DMS 273 (cell line): Measurements from ENCODE around the gene SLC6A6.

ENCODE experiments used
- DNase-seq: peaks from one replicate; lab custom pipeline; 2025; ENCODE audit not compliant: unreplicated experiment; lab: John Stamatoyannopoulos, UW

The SLC6A6 gene

GRCh38 chr3:14371573-14372474 is 30.6 kb upstream of the SLC6A6 start:
- peak; percentile 70 for DNase-seq

DNA sequence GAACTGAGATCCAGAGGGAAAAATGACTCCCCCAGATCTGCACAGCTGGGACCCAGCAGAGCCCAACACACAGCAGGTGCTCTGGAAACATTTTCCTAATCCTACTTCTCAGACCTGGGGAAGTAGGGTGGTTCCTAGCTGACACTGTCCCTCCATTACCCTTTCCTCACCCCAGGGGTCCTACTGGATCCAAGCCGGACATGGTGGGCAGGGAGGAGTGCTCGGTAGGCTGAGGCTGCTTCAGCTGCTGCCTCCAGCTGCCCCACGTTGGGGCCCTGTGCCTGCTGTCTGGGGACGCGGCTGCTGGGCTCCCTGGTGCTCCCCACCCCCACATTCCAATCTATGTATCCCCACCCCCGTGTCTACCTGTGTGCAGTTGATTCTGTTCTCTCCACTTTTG is 29.8 kb upstream of the SLC6A6 start:
- no peak for DNase-seq

- DNase-seq, result no peak
Observed at GRCh38 chr3:14373753-14374376, 28.5 kb upstream of the SLC6A6 start.

GRCh38 chr3:14374444-14374883 is 27.9 kb upstream of the SLC6A6 start:
- DNase-seq, result no peak

DNA sequence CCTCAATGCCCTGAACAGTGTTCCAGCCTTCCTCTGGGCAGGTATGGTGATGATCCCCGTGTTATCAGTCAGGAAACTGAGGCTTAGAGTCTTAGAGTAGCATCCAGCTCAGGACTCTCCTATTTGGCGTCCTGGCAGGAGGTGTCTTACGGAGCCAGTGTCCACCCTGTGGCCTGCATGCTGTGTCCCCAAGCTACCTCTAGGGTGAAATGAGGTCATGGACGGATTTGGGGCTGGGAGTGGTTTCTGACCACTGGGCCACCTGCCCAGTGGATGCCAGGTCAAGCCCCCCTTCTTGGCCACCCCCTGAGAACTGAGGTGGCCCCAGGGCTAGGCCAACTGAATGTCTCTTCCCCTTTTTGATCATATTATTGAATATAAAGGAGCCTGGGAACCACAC is 27.2 kb upstream of the SLC6A6 start:
- DNase-seq, result no peak

- DNase-seq, result no peak
Observed at GRCh38 chr3:14376348-14377043, 25.9 kb upstream of the SLC6A6 start.

GRCh38 chr3:14377044-14377837 is 25.2 kb upstream of the SLC6A6 start:
- DNase-seq, result no peak

GRCh38 chr3:14377838-14378169 is 24.6 kb upstream of the SLC6A6 start:
- DNase-seq, result no peak

- DNase-seq, result no peak
Observed at GRCh38 chr3:14378415-14378814, 24.0 kb upstream of the SLC6A6 start.

DNA sequence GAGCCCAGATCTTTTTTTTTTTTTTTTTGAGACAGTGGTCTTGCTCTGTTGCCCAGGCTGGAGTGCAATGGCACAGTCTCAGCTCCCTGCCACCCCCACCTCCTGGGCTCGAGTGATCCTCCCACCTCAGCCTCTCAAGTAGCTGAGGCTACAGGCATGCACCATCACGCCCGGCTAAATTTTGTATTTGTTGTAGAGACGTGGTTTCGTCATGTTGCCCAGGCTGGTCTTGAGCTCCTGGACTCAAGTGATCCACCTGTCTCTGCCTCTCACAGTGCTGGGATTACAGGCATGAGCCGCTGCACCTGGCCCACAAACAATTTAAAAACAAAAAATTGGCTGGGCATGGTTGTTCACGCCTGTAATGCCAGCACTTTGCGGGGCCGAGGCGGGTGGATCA is 22.6 kb upstream of the SLC6A6 start:
- no peak for DNase-seq

- DNase-seq, result no peak
Observed at GRCh38 chr3:14386254-14386653, 16.2 kb upstream of the SLC6A6 start.

GRCh38 chr3:14388201-14388600 is 14.2 kb upstream of the SLC6A6 start:
- DNase-seq, result no peak

GRCh38 chr3:14389166-14389606 is 13.2 kb upstream of the SLC6A6 start:
- DNase-seq, result peak; percentile 59

- no peak for DNase-seq
Observed at GRCh38 chr3:14389716-14390115, 12.7 kb upstream of the SLC6A6 start.

GRCh38 chr3:14391033-14391432 is 11.4 kb upstream of the SLC6A6 start:
- peak; percentile 78 for DNase-seq

DNA sequence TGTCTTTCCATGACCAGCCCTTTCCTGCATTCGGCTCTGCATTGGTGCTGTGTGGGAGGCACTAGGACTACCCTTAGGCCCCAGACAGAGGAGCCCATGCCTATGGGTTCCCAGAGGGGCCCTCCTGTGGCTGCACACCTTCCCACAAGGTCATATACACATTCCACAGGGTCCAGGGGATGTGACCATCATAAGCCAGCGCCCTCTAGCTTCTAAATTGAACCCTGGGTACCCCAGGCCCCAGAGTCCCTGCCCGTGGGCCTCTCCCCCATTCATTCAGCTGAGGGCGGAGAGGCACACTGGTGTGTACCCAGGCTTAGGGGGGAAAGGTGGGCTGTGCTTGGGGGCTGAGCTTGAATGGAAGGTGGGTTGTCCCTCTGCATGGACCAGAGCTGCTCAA is 10.2 kb upstream of the SLC6A6 start:
- no peak for DNase-seq

DNA sequence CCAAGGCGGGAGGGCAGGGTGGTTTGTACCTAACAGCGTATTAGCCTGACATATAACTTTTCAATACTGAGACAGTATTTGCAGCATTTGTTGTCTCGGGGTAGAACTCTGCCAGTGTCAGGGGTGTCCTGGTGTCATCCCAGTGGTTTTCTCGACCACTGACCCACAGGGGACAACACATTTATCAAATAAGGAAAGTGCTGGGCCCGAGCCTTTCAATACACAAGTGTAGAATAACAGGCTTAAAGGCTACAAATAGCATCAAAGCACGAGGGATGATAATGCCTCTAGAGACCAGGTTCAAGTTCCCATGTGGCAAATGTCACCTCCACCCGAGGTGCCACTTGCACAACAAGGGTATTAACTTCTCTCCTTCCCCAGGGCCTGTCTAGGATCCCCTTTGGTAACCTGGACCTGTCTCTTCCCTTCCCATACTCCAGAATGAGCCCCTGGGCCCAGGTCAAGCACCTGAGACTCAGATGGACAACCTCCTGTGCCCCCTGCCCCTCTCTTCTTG is 9.5 kb upstream of the SLC6A6 start:
- DNase-seq, result no peak

DNA sequence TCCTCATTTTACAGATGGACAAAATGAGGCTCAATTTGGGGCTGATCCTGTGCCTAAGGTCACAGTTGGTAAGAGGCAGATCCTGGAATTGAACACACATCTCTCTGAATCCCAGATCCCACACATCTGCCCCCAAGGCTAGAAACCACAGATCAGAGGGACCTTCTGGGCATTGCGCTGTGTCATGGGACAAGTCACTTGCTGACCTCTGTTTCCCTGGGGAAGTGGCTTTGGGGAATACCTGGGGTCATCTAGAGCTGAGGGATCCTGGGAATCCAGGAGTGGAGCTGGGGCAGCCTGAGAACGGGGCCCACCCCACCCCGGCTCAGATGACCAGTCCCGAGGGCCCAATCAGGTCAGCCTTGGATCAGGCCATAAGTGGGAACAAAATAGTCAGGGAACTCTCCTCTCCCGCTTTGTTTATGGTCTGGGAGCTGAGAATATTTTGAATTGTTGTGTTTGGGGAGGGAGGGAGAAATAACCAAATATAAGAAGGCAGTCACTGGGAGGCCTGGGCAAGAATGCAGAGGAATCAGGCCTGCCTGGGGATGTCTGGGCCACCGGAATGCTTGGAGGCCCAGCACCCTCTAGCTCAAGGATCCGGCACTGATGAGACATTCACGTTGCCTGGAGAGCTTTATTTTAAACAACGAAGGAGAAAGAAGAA is 8.8 kb upstream of the SLC6A6 start:
- no peak for DNase-seq

DNA sequence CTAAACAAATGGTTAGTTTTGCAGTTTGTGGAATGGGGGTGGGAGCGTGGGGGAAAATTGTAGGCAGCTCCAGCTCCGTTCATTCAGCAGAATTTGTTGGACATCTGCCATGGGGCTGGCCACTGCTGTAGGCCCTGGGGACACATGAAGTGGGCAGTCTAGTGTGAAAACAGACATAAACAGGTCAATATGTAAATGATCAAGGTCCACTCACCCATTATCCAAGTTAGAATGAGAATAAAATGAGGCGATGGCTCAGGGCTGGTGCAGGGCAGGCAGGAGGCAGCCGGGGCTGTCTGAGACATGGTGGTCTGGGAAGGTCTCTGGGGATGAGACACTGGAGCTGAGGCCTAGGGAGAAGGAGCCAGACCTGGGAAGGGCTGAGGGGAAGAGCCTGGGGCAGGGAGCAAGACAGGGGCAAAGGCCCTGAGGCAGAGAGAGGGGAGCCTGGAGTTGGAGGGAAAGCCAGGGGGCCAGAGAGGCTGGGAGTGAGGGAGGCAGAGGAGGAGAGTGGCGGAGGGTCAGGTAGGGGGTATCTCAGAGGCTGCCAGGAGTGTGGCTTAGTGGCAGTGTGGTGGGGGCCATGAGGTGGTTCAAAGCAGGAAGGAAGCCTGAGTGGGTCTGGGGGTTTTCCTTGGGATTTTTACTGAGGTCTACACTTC is 6.2 kb upstream of the SLC6A6 start:
- no peak for DNase-seq

DNA sequence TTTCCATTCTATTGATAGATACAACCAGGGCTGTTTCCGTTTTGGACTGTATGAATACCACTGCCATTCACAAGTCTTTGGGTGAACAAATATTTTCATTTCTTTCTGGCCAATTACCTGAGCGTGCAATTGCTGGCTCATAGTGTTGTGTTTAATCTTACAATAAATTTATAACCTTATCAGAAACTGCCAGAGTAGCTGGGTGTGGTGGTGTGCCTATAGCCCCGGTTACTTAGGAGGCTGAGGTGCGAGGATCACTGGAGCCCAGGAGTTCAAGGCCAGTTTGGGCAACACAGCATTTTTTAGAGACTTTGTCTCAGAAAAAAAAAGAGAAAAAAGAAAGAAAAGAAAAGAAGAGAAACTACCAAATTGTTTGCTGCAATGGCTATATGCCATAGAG is 5.4 kb upstream of the SLC6A6 start:
- no peak for DNase-seq
